Muscle of leg (tissue), 11 donors: Measurements from ENCODE around the gene ZNF565. TPM values are rescaled to one million over a fixed set of nuclear protein-coding genes. Genes with fewer than 3 reads are reported as not detected.

Experiments
- DNase-seq: peaks from one replicate; pipeline ENCODE4 v3.0.0; 2013
- H3K27ac ChIP-seq: one replicate; pipeline ENCODE4 v1.5.1; 2013; ENCODE audit warnings: mild to moderate bottlenecking, low read length, control low read depth
- H3K27me3 ChIP-seq: one replicate; pipeline ENCODE4 v1.6.1; 2013; ENCODE audit warnings: low read length; ENCODE audit not compliant: control insufficient read depth, insufficient read depth
- H3K36me3 ChIP-seq: one replicate; pipeline ENCODE4 v1.6.1; 2013; ENCODE audit warnings: low read length; ENCODE audit not compliant: control insufficient read depth, insufficient read depth
- H3K4me1 ChIP-seq: one replicate; pipeline ENCODE4 v1.6.1; 2013; ENCODE audit warnings: low read length; ENCODE audit not compliant: control insufficient read depth, insufficient read depth
- H3K4me3 ChIP-seq: one replicate; pipeline ENCODE4 v1.5.1; 2013; ENCODE audit warnings: low read length, control low read depth
- H3K9me3 ChIP-seq: replicated peaks from 2 replicates; pipeline ENCODE4 v1.6.1; 2013; ENCODE audit warnings: low read depth, low read length; ENCODE audit not compliant: control insufficient read depth
- WGBS: methylation state at CpG from one replicate; pipeline ENCODE4 v1.1.5; 2013; ENCODE audit warnings: missing lambda C conversion rate; ENCODE audit not compliant: insufficient coverage; 5-methylcytosine and 5-hydroxymethylcytosine counted together
- polyA plus RNA-seq, 8 donors: library from polyadenylated mRNA; unstranded; fragments of 120-200 nt; gene quantifications; one replicate each; pipeline versions ENCODE4 v1.2.1 to v1.2.3, GENCODE V29; 2013; ENCODE audit warnings: inconsistent platforms in 1 of 8, low replicate concordance in 1 of 8; ENCODE audit not compliant: insufficient read length in 8 of 8, insufficient read depth in 1 of 8
- total RNA-seq: library from RNA; stranded (reverse); fragments of 120-200 nt; gene quantifications from one replicate; pipeline ENCODE4 v1.2.4, GENCODE V29; 2013

Gene ZNF565
- total and polyA plus RNA-seq, 9 donors: 4.1 to 8.8 (median 5.8) TPM

DNA sequence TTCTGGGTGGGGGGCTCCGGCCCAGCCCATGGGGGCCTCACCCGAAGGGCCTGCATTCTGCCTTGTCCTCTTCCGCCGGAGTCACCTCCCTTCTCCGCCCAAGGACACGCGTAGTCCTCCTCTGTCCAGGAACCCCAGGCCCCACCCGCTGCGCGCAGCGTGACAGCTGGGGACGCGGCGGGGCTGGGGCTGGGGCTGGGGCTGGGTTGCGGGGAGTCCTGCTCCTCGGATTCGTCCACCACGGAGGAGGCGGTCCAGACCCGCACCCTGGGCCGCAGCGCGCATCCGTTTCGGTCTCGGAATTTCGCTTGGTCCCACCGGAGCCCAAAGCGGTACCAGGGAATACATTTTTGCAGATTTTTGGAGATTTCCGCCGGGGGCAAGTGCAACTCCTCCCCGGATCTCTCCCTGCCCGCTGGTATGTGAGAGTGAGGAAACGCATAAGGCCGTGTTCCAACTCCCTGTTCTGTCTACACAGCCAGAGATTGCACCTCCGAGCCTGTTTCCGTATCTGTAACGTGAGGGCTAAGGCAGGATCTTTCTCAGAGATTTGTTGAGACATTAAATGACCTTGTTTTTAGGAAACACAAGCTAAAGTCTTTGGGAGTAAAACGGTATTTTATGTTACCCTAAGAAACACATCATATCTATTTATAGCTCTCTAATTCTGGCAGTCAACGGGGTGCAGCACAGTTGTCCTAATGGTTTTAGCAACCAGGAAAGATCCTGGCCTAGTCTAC lies 61.9 kb downstream of the ZNF565 start, which contains the start of gene COX7A1:
COX7A1 (minus strand) TSS at position 96 of the 740 bp plus-strand sequence; CDS start at position 56, 40 bp downstream.
- Histone ChIP-seq H3K27ac (peak within 1 kb of the TSS; percentile 100), H3K36me3 (peaks cover 33% of the 10 kb centered on the region), H3K4me3 (peak within 1 kb of the TSS; percentile 89), H3K27me3 (no peaks in the 10 kb centered on the region), H3K9me3 (no peaks in the 10 kb centered on the region), H3K4me1 (peaks cover 27% of the 10 kb centered on the region)
- under 1% methylated on average over 22 of the region's 40 CpGs for WGBS
- peak; percentile 92 for DNase-seq

DNA sequence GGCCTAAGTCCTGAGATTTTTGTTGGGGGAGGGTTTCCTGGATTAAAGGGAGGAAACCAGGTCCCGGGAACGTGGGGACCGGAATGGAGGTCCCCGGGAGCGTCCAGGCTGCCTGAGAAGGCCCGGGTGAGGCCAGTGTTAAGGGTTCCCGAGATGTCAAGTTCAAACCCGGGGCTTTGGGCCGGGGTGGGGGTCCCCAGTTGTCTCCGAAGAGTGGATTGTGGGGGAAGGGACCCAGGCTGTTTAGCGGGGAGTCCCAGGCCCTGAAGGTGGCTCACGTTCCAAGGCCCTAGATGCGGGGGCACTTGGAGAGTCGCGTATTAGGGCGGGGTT lies 62.5 kb downstream of the ZNF565 start:
- Histone ChIP-seq H3K9me3 (no peaks in the 10 kb centered on the region), H3K4me1 (peaks cover 27% of the 10 kb centered on the region), H3K36me3 (peaks cover 36% of the 10 kb centered on the region), H3K4me3 (peak overlapping the region; percentile 89), H3K27ac (peak overlapping the region; percentile 100), H3K27me3 (no peaks in the 10 kb centered on the region)
- no peak for DNase-seq
- WGBS: 14% methylated on average over 11 of the region's 16 CpGs

DNA sequence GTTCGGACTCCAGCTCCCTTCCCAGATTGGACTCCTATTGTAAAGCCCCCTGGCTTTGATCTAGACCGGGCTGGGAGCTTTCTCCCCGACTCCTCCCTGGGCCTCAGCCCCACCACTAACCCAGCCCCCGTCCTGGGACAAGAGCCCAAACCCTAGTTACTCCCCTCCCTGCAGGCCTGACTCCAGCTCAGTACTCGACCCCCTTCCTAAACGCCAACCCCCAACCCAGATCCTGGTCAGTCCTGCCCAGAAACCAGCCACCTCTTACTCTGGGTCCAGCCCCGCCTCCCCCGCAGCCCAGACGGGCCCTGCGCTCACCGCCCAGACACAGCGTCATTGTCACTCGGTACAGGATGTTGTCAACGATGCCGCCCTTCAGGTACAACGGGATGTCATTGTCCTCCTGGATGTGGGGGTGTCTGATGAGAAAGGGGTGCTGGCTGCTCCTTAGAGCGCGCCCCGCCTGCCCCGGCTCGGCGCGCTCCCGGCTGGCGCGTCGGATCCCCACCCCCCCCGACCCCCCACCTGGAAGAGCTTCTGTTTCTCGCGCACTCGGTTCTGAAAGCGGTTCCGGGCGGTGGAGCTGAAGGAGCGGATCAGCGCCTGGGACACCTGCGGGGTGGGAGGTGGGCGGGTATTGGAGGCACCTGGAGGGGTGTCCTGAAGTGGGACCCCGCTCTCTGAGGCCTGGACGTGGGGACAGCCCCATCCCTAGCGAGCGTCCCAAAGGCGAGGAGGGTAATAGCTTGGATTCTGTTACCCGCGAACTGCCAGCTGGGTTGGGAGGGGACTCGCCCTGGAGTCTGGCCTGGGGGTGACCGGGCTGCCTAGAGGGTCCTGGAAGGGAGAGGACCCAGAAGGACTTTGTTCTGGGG lies 63.1 kb downstream of the ZNF565 start:
- H3K27me3 ChIP-seq: no peaks in the 10 kb centered on the region
- H3K4me1 ChIP-seq: peaks cover 27% of the 10 kb centered on the region
- peak overlapping the region; percentile 89 for H3K4me3 ChIP-seq
- peaks cover 42% of the 10 kb centered on the region for H3K36me3 ChIP-seq
- H3K9me3 ChIP-seq: no peaks in the 10 kb centered on the region
- DNase-seq: peak; percentile 84
- 4% methylated on average over 20 of the region's 47 CpGs for WGBS
- H3K27ac ChIP-seq: peak overlapping the region; percentile 100

DNA sequence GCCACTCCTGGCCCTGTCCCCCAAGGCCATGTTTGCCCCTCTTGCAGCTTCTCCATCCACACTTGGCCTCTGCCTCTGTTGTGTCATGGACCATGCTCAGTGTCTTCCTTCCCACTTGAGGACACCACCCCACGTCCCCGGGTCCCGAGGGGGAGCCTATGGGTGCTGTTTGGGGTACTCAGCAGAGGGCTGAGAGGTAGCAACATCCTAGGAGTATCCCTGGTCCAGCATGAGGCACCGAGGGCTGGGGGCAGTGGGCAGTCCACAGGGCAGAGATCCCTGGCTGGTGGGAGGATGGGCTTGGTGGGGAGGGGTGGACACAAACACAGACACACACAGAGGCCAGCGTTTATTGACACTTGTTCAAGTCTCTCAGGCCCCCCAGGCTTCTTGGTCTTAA lies 63.9 kb downstream of the ZNF565 start:
- peak overlapping the region; percentile 89 for H3K4me3 ChIP-seq
- 68% methylated on average over 4 of the region's 5 CpGs for WGBS
- H3K9me3 ChIP-seq: no peaks in the 10 kb centered on the region
- H3K4me1 ChIP-seq: peaks cover 27% of the 10 kb centered on the region
- H3K27ac ChIP-seq: peak overlapping the region; percentile 100
- H3K27me3 ChIP-seq: no peaks in the 10 kb centered on the region
- DNase-seq: no peak
- H3K36me3 ChIP-seq: peaks cover 50% of the 10 kb centered on the region

DNA sequence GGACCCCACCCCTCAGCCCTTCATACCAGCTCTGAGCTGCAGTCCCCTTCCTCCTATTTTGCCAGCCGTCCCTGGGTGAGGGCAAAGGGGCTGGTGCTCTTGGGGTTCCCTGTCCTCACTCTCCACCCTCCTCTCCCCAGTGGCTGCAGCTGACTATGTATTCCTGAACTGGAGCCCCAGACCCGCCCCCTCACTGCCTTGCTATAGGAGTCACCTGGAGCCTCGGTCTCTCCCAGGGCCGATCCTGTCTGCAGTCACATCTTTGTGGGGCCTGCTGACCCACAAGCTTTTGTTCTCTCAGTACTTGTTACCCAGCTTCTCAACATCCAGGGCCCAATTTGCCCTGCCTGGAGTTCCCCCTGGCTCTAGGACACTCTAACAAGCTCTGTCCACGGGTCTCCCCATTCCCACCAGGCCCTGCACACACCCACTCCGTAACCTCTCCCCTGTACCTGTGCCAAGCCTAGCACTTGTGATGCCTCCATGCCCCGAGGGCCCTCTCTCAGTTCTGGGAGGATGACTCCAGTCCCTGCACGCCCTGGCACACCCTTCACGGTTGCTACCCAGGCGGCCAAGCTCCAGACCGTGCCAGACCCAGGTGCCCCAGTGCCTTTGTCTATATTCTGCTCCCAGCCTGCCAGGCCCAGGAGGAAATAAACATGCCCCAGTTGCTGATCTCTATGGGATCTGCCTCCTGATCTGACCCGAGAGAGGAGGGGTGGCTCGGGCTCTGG lies 64.6 kb downstream of the ZNF565 start:
- H3K27ac ChIP-seq: no peak overlapping the region
- WGBS: 67% methylated on average over 13 of the region's 13 CpGs
- no peaks in the 10 kb centered on the region for H3K9me3 ChIP-seq
- peaks cover 56% of the 10 kb centered on the region for H3K36me3 ChIP-seq
- H3K4me1 ChIP-seq: peaks cover 27% of the 10 kb centered on the region
- no peak for DNase-seq
- no peaks in the 10 kb centered on the region for H3K27me3 ChIP-seq
- no peak overlapping the region for H3K4me3 ChIP-seq

DNA sequence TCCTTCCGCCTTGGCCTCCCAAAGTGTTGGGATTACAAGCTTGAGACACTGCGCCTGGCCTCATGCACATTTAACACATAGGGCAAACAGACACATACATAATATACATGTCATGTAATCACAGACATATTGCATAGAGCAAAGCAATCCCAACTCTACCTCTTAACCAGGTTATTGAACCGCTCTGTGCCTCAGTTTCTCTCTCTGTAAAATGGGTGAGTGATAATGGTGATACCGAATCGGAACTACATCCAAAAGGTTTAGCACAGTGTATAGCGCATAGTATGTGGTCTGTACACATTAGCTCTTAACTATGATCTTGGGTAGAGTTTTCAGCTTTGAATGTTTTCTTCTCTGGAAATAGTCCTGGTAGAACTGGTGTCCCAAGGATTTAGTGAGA lies 69.8 kb downstream of the ZNF565 start:
- Histone ChIP-seq H3K9me3 (no peaks in the 10 kb centered on the region), H3K27me3 (no peaks in the 10 kb centered on the region), H3K36me3 (peaks cover 69% of the 10 kb centered on the region), H3K27ac (no peak overlapping the region), H3K4me3 (no peak overlapping the region), H3K4me1 (peaks cover 9% of the 10 kb centered on the region)
- 100% methylated on average over 1 of the region's 6 CpGs for WGBS
- no peak for DNase-seq

DNA sequence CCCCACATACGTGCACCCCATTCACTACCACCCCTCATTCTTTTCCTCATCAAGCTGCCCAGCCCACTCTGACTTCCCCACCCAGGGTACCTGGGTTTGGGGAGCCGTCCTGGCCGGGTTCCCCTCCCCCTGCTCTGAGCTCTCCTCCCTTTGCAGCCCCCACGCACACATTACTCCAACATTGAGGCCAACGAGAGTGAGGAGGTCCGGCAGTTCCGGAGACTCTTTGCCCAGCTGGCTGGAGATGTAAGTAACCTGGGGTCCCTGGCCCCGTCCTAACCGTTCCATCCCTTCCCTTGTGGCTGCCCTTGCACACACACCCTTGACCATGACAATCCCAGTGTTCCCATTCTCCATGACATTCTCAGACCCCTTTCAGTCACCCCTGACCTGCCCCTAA lies 72.0 kb downstream of the ZNF565 start:
- Histone ChIP-seq H3K4me3 (no peak overlapping the region), H3K27me3 (no peaks in the 10 kb centered on the region), H3K27ac (no peak overlapping the region), H3K9me3 (no peaks in the 10 kb centered on the region), H3K4me1 (peaks cover 13% of the 10 kb centered on the region), H3K36me3 (peaks cover 51% of the 10 kb centered on the region)
- 87% methylated on average over 9 of the region's 9 CpGs for WGBS
- DNase-seq: no peak

DNA sequence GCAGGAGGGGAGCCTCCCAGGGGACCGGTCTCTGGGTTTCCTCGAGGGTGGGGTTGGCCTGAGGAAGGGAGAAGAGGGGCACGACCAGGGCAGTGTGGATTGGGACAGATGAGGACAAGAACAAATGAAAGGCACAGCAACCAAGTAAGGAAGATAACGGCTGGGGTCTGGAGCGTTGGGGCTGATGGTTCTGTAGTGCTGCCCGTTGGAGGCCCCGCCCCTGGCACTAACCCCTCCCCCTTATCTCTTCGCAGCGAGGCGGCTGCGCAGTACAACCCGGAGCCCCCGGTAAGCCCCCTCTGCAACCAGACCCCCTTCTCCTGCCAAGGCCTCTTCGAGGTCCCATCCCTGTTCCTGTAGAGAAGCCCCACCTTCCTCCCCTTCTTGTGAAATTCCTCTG lies 72.4 kb downstream of the ZNF565 start:
- H3K9me3 ChIP-seq: no peaks in the 10 kb centered on the region
- no peaks in the 10 kb centered on the region for H3K27me3 ChIP-seq
- peaks cover 48% of the 10 kb centered on the region for H3K36me3 ChIP-seq
- 81% methylated on average over 5 of the region's 14 CpGs for WGBS
- no peak for DNase-seq
- H3K27ac ChIP-seq: no peak overlapping the region
- peaks cover 14% of the 10 kb centered on the region for H3K4me1 ChIP-seq
- H3K4me3 ChIP-seq: no peak overlapping the region

DNA sequence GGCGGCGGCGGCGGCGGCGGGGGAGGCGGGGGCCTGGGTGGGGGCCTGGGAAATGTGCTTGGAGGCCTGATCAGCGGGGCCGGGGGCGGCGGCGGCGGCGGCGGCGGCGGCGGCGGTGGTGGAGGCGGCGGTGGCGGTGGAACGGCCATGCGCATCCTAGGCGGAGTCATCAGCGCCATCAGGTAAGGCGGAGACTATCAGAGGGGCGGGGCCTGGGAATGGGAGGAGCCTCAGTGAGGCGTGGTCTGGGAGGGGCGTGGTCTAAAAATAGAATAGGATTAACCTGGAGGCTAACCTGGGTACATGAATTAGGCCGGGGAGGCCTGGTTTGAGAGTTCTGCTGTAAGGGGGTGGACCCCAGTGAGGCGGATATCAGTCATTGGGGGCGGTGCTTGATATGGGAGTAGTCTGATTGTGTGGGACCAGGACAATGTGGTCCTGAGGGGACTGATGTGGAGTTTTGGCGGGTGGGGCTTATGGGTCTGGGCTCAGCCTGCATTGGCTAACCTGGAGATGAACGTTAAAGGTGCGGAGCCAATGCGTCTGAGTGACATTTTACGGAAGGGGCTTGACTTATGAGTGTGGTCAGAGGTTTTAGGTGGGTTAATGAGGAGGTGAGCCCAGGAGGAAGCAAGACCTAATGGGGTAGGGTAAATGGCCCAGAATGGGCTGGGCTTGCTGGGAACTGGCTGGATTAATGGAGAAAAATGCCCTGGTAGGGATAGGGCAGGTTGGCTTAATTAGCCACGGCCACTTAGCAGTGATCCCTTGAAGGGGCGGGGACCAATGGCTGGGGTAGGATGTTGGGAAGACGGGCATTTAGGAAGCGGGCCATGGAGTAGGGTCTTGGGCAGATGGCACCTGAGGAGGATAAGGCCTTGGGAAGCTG lies 73.2 kb downstream of the ZNF565 start:
- no peaks in the 10 kb centered on the region for H3K27me3 ChIP-seq
- H3K4me1 ChIP-seq: peaks cover 19% of the 10 kb centered on the region
- H3K36me3 ChIP-seq: peaks cover 41% of the 10 kb centered on the region
- peak; percentile 84 for DNase-seq
- H3K27ac ChIP-seq: peak overlapping the region; percentile 97
- 28% methylated on average over 28 of the region's 42 CpGs for WGBS
- H3K9me3 ChIP-seq: no peaks in the 10 kb centered on the region
- peak overlapping the region; percentile 92 for H3K4me3 ChIP-seq
